Esophagus muscularis mucosa (tissue), 3 donors: ENCODE data around the gene ADAMTS14.

Experiments
- CTCF ChIP-seq, 3 experiments: fragments of 200-600 bp in 2 of 3; fragments of 450-650 bp in 1 of 3; sonication (generic) in 2 of 3; IDR thresholded peaks; one replicate each; pipeline ENCODE4 v1.5.1; 2017 to 2019; ENCODE audit warnings: antibody characterized with exemption in 3 of 3, mild to moderate bottlenecking in 2 of 3, moderate library complexity in 1 of 3
- POLR2A ChIP-seq: fragments of 450-650 bp; IDR thresholded peaks from one replicate; pipeline ENCODE4 v1.6.1; 2017; ENCODE audit warnings: antibody characterized with exemption, moderate library complexity, mild to moderate bottlenecking, low read depth
- POLR2AphosphoS5 ChIP-seq, 2 donors: sonication (generic); formaldehyde crosslinking; IDR thresholded peaks; one replicate each; pipeline ENCODE4 v1.6.1; 2017; ENCODE audit warnings: antibody characterized with exemption in 2 of 2

GRCh38 chr10:70779511-70780369, 107.4 kb downstream of the ADAMTS14 start:
- TF ChIP-seq CTCF (IDR thresholded peaks at IDR 0.05) (no peak), POLR2AphosphoS5 (IDR thresholded peaks at IDR 0.05) (no peak), POLR2A (no peak)
